ENCODE results near the gene DUSP22.

DNA sequence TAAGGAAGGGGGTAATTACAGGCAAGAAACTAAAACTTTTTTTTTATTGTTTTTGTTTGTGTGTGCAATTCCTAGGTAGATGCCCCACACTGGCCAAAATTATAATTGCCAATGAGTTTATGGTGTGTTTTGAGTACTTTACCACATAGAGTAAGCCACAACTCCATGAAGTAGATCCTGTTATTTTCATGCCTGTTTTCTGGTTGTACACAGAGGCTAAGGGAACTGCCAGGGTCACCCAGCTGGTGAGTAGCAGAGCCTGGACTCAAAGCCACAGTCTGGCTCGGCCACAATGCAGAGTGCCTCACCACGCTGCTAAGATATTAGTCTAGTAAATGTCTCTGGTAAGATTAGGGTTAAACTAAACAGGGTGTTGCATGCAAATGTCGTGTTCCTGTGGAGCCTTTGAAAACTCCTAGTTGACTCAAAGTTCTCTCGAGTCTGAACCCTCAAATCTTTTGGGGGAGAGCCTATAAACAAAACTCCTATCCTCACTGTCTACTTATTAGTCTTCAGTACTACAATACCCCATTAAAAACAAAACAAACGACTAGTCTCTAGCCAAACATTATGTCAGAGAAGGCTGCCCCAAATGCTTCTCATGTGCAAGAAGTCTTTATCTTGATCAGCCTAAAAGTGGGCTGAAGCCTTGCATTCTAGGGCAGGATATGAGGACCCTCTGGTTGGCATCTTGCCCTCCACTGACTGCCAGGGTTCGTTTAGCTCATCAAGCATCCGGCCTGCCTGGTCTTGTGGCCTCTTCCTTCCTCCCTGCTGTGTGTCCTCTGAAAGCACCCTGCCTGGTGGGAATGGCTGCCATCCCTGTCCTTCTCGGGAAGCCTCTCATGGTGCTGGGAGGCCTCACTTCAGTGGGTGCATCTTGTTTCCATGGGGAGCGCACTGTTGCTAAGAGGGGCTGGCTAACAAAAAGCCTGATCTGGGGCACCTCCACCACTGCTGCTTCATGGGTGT, 4.2 kb downstream of the DUSP22 start:
- TF ChIP-seq, protein P1, sequence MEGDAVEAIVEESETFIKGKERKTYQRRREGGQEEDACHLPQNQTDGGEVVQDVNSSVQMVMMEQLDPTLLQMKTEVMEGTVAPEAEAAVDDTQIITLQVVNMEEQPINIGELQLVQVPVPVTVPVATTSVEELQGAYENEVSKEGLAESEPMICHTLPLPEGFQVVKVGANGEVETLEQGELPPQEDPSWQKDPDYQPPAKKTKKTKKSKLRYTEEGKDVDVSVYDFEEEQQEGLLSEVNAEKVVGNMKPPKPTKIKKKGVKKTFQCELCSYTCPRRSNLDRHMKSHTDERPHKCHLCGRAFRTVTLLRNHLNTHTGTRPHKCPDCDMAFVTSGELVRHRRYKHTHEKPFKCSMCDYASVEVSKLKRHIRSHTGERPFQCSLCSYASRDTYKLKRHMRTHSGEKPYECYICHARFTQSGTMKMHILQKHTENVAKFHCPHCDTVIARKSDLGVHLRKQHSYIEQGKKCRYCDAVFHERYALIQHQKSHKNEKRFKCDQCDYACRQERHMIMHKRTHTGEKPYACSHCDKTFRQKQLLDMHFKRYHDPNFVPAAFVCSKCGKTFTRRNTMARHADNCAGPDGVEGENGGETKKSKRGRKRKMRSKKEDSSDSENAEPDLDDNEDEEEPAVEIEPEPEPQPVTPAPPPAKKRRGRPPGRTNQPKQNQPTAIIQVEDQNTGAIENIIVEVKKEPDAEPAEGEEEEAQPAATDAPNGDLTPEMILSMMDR (IDR thresholded peaks at IDR 0.05), result no peak
- TF ChIP-seq POLR2AphosphoS5 (IDR thresholded peaks at IDR 0.05), result peak; percentile 19 to 31

Data from upper lobe of left lung (tissue), 4 donors.